Trophoblast cell (in vitro differentiated cells and primary cell): ENCODE measurements around the gene ITGA1.

ENCODE experiments used
- DNase-seq, 2 donors: peaks; one replicate each; pipeline ENCODE4 v3.0.0-alpha.2; 2016
- H2AFZ ChIP-seq: 2 replicates; pipeline ENCODE4 v1.6.1; 2013; ENCODE audit warnings: low read length, moderate library complexity, mild to moderate bottlenecking; ENCODE audit not compliant: insufficient read depth, poor library complexity
- H2AK5ac ChIP-seq: 2 replicates; pipeline ENCODE4 v1.6.1; 2013; ENCODE audit warnings: mild to moderate bottlenecking, low read length
- H2BK120ac ChIP-seq: 2 replicates; pipeline ENCODE4 v1.6.1; 2013; ENCODE audit warnings: low read length, mild to moderate bottlenecking, moderate library complexity; ENCODE audit not compliant: insufficient read depth, poor library complexity
- H2BK12ac ChIP-seq: 2 replicates; pipeline ENCODE4 v1.6.1; 2013; ENCODE audit warnings: mild to moderate bottlenecking, low read length, moderate library complexity
- H2BK5ac ChIP-seq: 2 replicates; pipeline ENCODE4 v1.6.1; 2013; ENCODE audit warnings: low read length, low read depth, moderate library complexity, mild to moderate bottlenecking; ENCODE audit not compliant: poor library complexity
- H3K14ac ChIP-seq: 2 replicates; pipeline ENCODE4 v1.6.1; 2013; ENCODE audit warnings: mild to moderate bottlenecking, low read length
- H3K18ac ChIP-seq: 2 replicates; pipeline ENCODE4 v1.6.1; 2013; ENCODE audit warnings: mild to moderate bottlenecking, low read length
- H3K23ac ChIP-seq: 2 replicates; pipeline ENCODE4 v1.6.1; 2013; ENCODE audit warnings: low read length
- H3K27ac ChIP-seq: 2 replicates; pipeline ENCODE4 v1.5.1; 2013; ENCODE audit warnings: low read depth, mild to moderate bottlenecking, inconsistent platforms, low read length, moderate library complexity
- H3K27me3 ChIP-seq: 2 replicates; pipeline ENCODE4 v1.6.1; 2013; ENCODE audit warnings: inconsistent platforms, mild to moderate bottlenecking, low read length, moderate library complexity; ENCODE audit not compliant: insufficient read depth
- H3K36me3 ChIP-seq, 2 experiments: 1 replicate in 1 of 2; 2 replicates in 1 of 2; pipeline ENCODE4 v1.6.1; 2013; ENCODE audit warnings: low read length in 2 of 2, mild to moderate bottlenecking in 2 of 2, moderate library complexity in 1 of 2; ENCODE audit not compliant: insufficient read depth in 2 of 2, control insufficient read depth in 1 of 2
- H3K4ac ChIP-seq: 2 replicates; pipeline ENCODE4 v1.6.1; 2013; ENCODE audit warnings: low read depth, mild to moderate bottlenecking, low read length, moderate library complexity
- H3K4me1 ChIP-seq, 2 experiments: 1 replicate in 1 of 2; 2 replicates in 1 of 2; pipeline ENCODE4 v1.6.1; 2013; ENCODE audit warnings: low read length in 2 of 2, mild to moderate bottlenecking in 2 of 2, moderate library complexity in 1 of 2; ENCODE audit not compliant: insufficient read depth in 2 of 2, control insufficient read depth in 1 of 2
- H3K4me2 ChIP-seq: 2 replicates; pipeline ENCODE4 v1.6.1; 2013; ENCODE audit warnings: inconsistent platforms, mild to moderate bottlenecking, low read length, moderate library complexity
- H3K4me3 ChIP-seq: 2 replicates; pipeline ENCODE4 v1.5.1; 2013; ENCODE audit warnings: mild to moderate bottlenecking, low read depth, low read length, inconsistent platforms
- H3K79me1 ChIP-seq: one replicate; pipeline ENCODE4 v1.6.1; 2013; ENCODE audit warnings: low read length
- H3K79me2 ChIP-seq: 2 replicates; pipeline ENCODE4 v1.6.1; 2013; ENCODE audit warnings: low read length, mild to moderate bottlenecking; ENCODE audit not compliant: control insufficient read depth, insufficient read depth, poor library complexity
- H3K9ac ChIP-seq: 2 replicates; pipeline ENCODE4 v1.6.1; 2013; ENCODE audit warnings: mild to moderate bottlenecking, low read length
- H3K9me3 ChIP-seq: 2 replicates; pipeline ENCODE4 v1.6.1; 2013; ENCODE audit warnings: low read depth, mild to moderate bottlenecking, control low read depth, inconsistent platforms, low read length; ENCODE audit not compliant: insufficient read depth
- H4K12ac ChIP-seq: 2 replicates; pipeline ENCODE4 v1.6.1; 2013; ENCODE audit warnings: low read depth, mild to moderate bottlenecking, low read length, moderate library complexity
- H4K8ac ChIP-seq: 2 replicates; pipeline ENCODE4 v1.6.1; 2013; ENCODE audit warnings: low read depth, mild to moderate bottlenecking, low read length, moderate library complexity
- H4K91ac ChIP-seq: one replicate; pipeline ENCODE4 v1.6.1; 2013; ENCODE audit warnings: low read depth, mild to moderate bottlenecking, low read length, moderate library complexity
- WGBS: extraction: QIAGEN DNeasy Blood & Tissue Kit; methylation state at CpG from one replicate; pipeline ENCODE4 v1.1.7; 2013; ENCODE audit warnings: missing lambda C conversion rate; ENCODE audit not compliant: insufficient read length, insufficient coverage; ENCODE audit errors: extremely low coverage; 5-methylcytosine and 5-hydroxymethylcytosine counted together

ITGA1 gene

GRCh38 chr5:52767217-52767743, 20.4 kb upstream of the ITGA1 start:
- Histone ChIP-seq H3K4me3 (no peak overlapping the region), H3K14ac (no peak overlapping the region), H3K4me1 (no peaks in the 10 kb centered on the region), H2BK5ac (no peak overlapping the region), H3K27me3 (no peaks in the 10 kb centered on the region), H3K9ac (no peak overlapping the region), H3K79me2 (no peaks in the 10 kb centered on the region), H3K4me2 (no peak overlapping the region), H3K23ac (no peak overlapping the region), H2BK12ac (no peak overlapping the region), H2BK120ac (no peak overlapping the region), H3K18ac (no peak overlapping the region), H3K79me1 (no peaks in the 10 kb centered on the region), H2AFZ (no peak overlapping the region), H4K91ac (no peak overlapping the region), H4K12ac (no peak overlapping the region), H4K8ac (no peak overlapping the region), H3K4ac (no peak overlapping the region), H3K9me3 (no peaks in the 10 kb centered on the region), H3K27ac (no peak overlapping the region), H3K36me3 (no peaks in the 10 kb centered on the region), H2AK5ac (no peak overlapping the region)
- no CpG with 5 or more reads among the region's 2 CpGs for WGBS
- DNase-seq: peak in 1 of 2 donors; percentile 62

- no peak overlapping the region for H4K12ac ChIP-seq
- no peak overlapping the region for H4K91ac ChIP-seq
- no peak overlapping the region for H3K18ac ChIP-seq
- peak; percentile 70 to 95 for DNase-seq
- H2BK12ac ChIP-seq: no peak overlapping the region
- no peak overlapping the region for H3K4me2 ChIP-seq
- no CpG with 5 or more reads among the region's 1 CpG for WGBS
- no peak overlapping the region for H2BK5ac ChIP-seq
- no peak overlapping the region for H3K9ac ChIP-seq
- H3K23ac ChIP-seq: no peak overlapping the region
- no peak overlapping the region for H2AK5ac ChIP-seq
- no peak overlapping the region for H4K8ac ChIP-seq
- no peak overlapping the region for H2AFZ ChIP-seq
- H3K4me3 ChIP-seq: no peak overlapping the region
- H3K79me1 ChIP-seq: no peaks in the 10 kb centered on the region
- H3K4ac ChIP-seq: no peak overlapping the region
- no peaks in the 10 kb centered on the region for H3K36me3 ChIP-seq
- no peak overlapping the region for H2BK120ac ChIP-seq
- H3K27me3 ChIP-seq: no peaks in the 10 kb centered on the region
- no peaks in the 10 kb centered on the region for H3K4me1 ChIP-seq
- no peaks in the 10 kb centered on the region for H3K9me3 ChIP-seq
- H3K27ac ChIP-seq: no peak overlapping the region
- H3K79me2 ChIP-seq: no peaks in the 10 kb centered on the region
- no peak overlapping the region for H3K14ac ChIP-seq
Observed at GRCh38 chr5:52767766-52768480, 19.8 kb upstream of the ITGA1 start.

- Histone ChIP-seq H4K12ac (no peak overlapping the region), H2AFZ (no peak overlapping the region), H3K14ac (no peak overlapping the region), H3K36me3 (no peaks in the 10 kb centered on the region), H3K4me2 (no peak overlapping the region), H2BK120ac (no peak overlapping the region), H3K4me1 (no peaks in the 10 kb centered on the region), H3K23ac (no peak overlapping the region), H2BK5ac (no peak overlapping the region), H3K18ac (no peak overlapping the region), H4K91ac (no peak overlapping the region), H3K27ac (no peak overlapping the region), H3K9me3 (no peaks in the 10 kb centered on the region), H3K9ac (no peak overlapping the region), H4K8ac (no peak overlapping the region), H3K27me3 (no peaks in the 10 kb centered on the region), H2AK5ac (no peak overlapping the region), H2BK12ac (no peak overlapping the region), H3K79me1 (no peaks in the 10 kb centered on the region), H3K4ac (no peak overlapping the region), H3K79me2 (no peaks in the 10 kb centered on the region), H3K4me3 (no peak overlapping the region)
- no CpG with 5 or more reads among the region's 5 CpGs for WGBS
- peak; percentile 72 to 92 for DNase-seq
Observed at GRCh38 chr5:52769061-52769460, 18.7 kb upstream of the ITGA1 start.

GRCh38 chr5:52770287-52770939, 17.3 kb upstream of the ITGA1 start:
- no peak overlapping the region for H3K27ac ChIP-seq
- H4K12ac ChIP-seq: no peak overlapping the region
- H3K14ac ChIP-seq: no peak overlapping the region
- H3K9ac ChIP-seq: no peak overlapping the region
- DNase-seq: no peak
- no peak overlapping the region for H3K23ac ChIP-seq
- H3K9me3 ChIP-seq: no peaks in the 10 kb centered on the region
- no peak overlapping the region for H4K8ac ChIP-seq
- H2BK120ac ChIP-seq: no peak overlapping the region
- H2AK5ac ChIP-seq: no peak overlapping the region
- no peaks in the 10 kb centered on the region for H3K36me3 ChIP-seq
- no peak overlapping the region for H2BK12ac ChIP-seq
- H3K79me2 ChIP-seq: no peaks in the 10 kb centered on the region
- H3K27me3 ChIP-seq: no peaks in the 10 kb centered on the region
- H2BK5ac ChIP-seq: no peak overlapping the region
- no peak overlapping the region for H3K4ac ChIP-seq
- no CpG with 5 or more reads among the region's 4 CpGs for WGBS
- no peak overlapping the region for H3K4me3 ChIP-seq
- H3K4me1 ChIP-seq: no peaks in the 10 kb centered on the region
- no peak overlapping the region for H3K18ac ChIP-seq
- no peak overlapping the region for H3K4me2 ChIP-seq
- H3K79me1 ChIP-seq: no peaks in the 10 kb centered on the region
- no peak overlapping the region for H4K91ac ChIP-seq
- H2AFZ ChIP-seq: no peak overlapping the region
